ENCODE measurements around the gene COLQ. TPM values are rescaled to one million over a fixed set of nuclear protein-coding genes. Genes with fewer than 3 reads are reported as not detected.
A peak's percentile ranks its signal among the peaks of the same experiment; 100 is the strongest.

Gene COLQ
- 1 to 10 TPM; 1.3 to 2.0 TPM for total RNA-seq

GRCh38 chr3:15521573-15521965 lies at the start of gene COLQ:
Gene COLQ (minus strand): TSS chr3:15521706. CDS start chr3:15521625, 81 bp downstream.
- DNase-seq (no peak), ATAC-seq (replicated peaks in 1 of 2) (no peak)
- peaks cover 24% of the 10 kb centered on the region for H3K4me1 Mint-ChIP-seq (ENCODE audit: low read depth)
- no peaks in the 10 kb centered on the region for H3K9me3 Mint-ChIP-seq
- peaks cover 11% of the 10 kb centered on the region for H3K27me3 Mint-ChIP-seq (ENCODE audit: low read depth)
- no peak within 1 kb of the TSS for H3K27ac Mint-ChIP-seq
- peak within 1 kb of the TSS in 1 of 2 donors; percentile 47 for H3K4me3 Mint-ChIP-seq
- no peaks in the 10 kb centered on the region for H3K36me3 Mint-ChIP-seq (ENCODE audit: insufficient read depth in 2 of 2)

- no peaks in the 10 kb centered on the region for H3K27me3 Mint-ChIP-seq (ENCODE audit: low read depth)
- no peaks in the 10 kb centered on the region for H3K9me3 Mint-ChIP-seq
- peaks cover 6 to 13% of the 10 kb centered on the region in 2 donors for H3K36me3 Mint-ChIP-seq (ENCODE audit: insufficient read depth in 2 of 2)
- ATAC-seq (replicated peaks in 1 of 2) (no peak), DNase-seq (no peak)
- no peak overlapping the region for H3K4me3 Mint-ChIP-seq
- H3K4me1 Mint-ChIP-seq (ENCODE audit: low read depth): no peaks in the 10 kb centered on the region
- no peak overlapping the region for H3K27ac Mint-ChIP-seq
Measured at GRCh38 chr3:15563190-15563589, 41.7 kb upstream of the COLQ start.

GRCh38 chr3:15562560-15562959 lies 41.1 kb upstream of the COLQ start:
- no peaks in the 10 kb centered on the region for H3K9me3 Mint-ChIP-seq
- no peak overlapping the region for H3K27ac Mint-ChIP-seq
- H3K27me3 Mint-ChIP-seq (ENCODE audit: low read depth): no peaks in the 10 kb centered on the region
- H3K4me3 Mint-ChIP-seq: no peak overlapping the region
- no peaks in the 10 kb centered on the region for H3K4me1 Mint-ChIP-seq (ENCODE audit: low read depth)
- DNase-seq: no peak
- H3K36me3 Mint-ChIP-seq (ENCODE audit: insufficient read depth in 2 of 2): peaks cover 6 to 8% of the 10 kb centered on the region in 2 donors
- no peak for ATAC-seq (replicated peaks in 1 of 2)

GRCh38 chr3:15558581-15558980 lies 37.1 kb upstream of the COLQ start:
- Mint-ChIP-seq H3K36me3 (ENCODE audit: insufficient read depth in 2 of 2) (peaks cover 3 to 4% of the 10 kb centered on the region in 2 donors), H3K4me3 (no peak overlapping the region), H3K4me1 (ENCODE audit: low read depth) (peaks cover 11% of the 10 kb centered on the region), H3K9me3 (no peaks in the 10 kb centered on the region), H3K27me3 (ENCODE audit: low read depth) (no peaks in the 10 kb centered on the region), H3K27ac (no peak overlapping the region)
- ATAC-seq (replicated peaks in 1 of 2) (no peak), DNase-seq (no peak)

- Mint-ChIP-seq H3K27me3 (ENCODE audit: low read depth) (no peaks in the 10 kb centered on the region), H3K4me1 (ENCODE audit: low read depth) (peaks cover 11% of the 10 kb centered on the region), H3K9me3 (no peaks in the 10 kb centered on the region), H3K27ac (peak overlapping the region; percentile 57), H3K36me3 (ENCODE audit: insufficient read depth in 2 of 2) (no peaks in the 10 kb centered on the region), H3K4me3 (no peak overlapping the region)
- ATAC-seq (replicated peaks in 1 of 2) (peak; percentile 72 to 78), DNase-seq (peak; percentile 51 to 58)
Measured at GRCh38 chr3:15557511-15557946, 36.0 kb upstream of the COLQ start.

GRCh38 chr3:15556512-15556911 lies 35.0 kb upstream of the COLQ start:
- ATAC-seq (replicated peaks in 1 of 2) (peak; percentile 77 to 79), DNase-seq (no peak)
- no peaks in the 10 kb centered on the region for H3K9me3 Mint-ChIP-seq
- H3K27ac Mint-ChIP-seq: peak overlapping the region; percentile 94
- peak overlapping the region in 1 of 2 donors; percentile 62 for H3K4me3 Mint-ChIP-seq
- H3K36me3 Mint-ChIP-seq (ENCODE audit: insufficient read depth in 2 of 2): no peaks in the 10 kb centered on the region
- no peaks in the 10 kb centered on the region for H3K27me3 Mint-ChIP-seq (ENCODE audit: low read depth)
- H3K4me1 Mint-ChIP-seq (ENCODE audit: low read depth): peaks cover 11% of the 10 kb centered on the region

- no peaks in the 10 kb centered on the region for H3K36me3 Mint-ChIP-seq (ENCODE audit: insufficient read depth in 2 of 2)
- H3K4me3 Mint-ChIP-seq: no peak overlapping the region
- DNase-seq (no peak), ATAC-seq (replicated peaks in 1 of 2) (no peak)
- peaks cover 11% of the 10 kb centered on the region for H3K4me1 Mint-ChIP-seq (ENCODE audit: low read depth)
- no peaks in the 10 kb centered on the region for H3K9me3 Mint-ChIP-seq
- H3K27me3 Mint-ChIP-seq (ENCODE audit: low read depth): no peaks in the 10 kb centered on the region
- no peak overlapping the region for H3K27ac Mint-ChIP-seq
Measured at GRCh38 chr3:15553749-15554148, 32.2 kb upstream of the COLQ start.

- DNase-seq: no peak
- Mint-ChIP-seq H3K27me3 (ENCODE audit: low read depth) (no peaks in the 10 kb centered on the region), H3K36me3 (ENCODE audit: insufficient read depth in 2 of 2) (peaks cover 0 to under 1% of the 10 kb centered on the region in 2 donors), H3K9me3 (peaks cover under 1 to 1% of the 10 kb centered on the region in 2 donors), H3K27ac (no peak overlapping the region), H3K4me3 (no peak overlapping the region), H3K4me1 (ENCODE audit: low read depth) (peaks cover 11% of the 10 kb centered on the region)
- ATAC-seq (replicated peaks in 1 of 2): no peak
Measured at GRCh38 chr3:15551902-15552301, 30.4 kb upstream of the COLQ start.

- Mint-ChIP-seq H3K36me3 (ENCODE audit: insufficient read depth in 2 of 2) (peaks cover 0 to 4% of the 10 kb centered on the region in 2 donors), H3K9me3 (peaks cover 3 to 4% of the 10 kb centered on the region in 2 donors), H3K27ac (no peak overlapping the region), H3K27me3 (ENCODE audit: low read depth) (no peaks in the 10 kb centered on the region), H3K4me1 (ENCODE audit: low read depth) (no peaks in the 10 kb centered on the region), H3K4me3 (no peak overlapping the region)
- ATAC-seq (replicated peaks in 1 of 2) (no peak), DNase-seq (no peak)
Measured at GRCh38 chr3:15549846-15550245, 28.3 kb upstream of the COLQ start.

- ATAC-seq (replicated peaks in 1 of 2) (no peak), DNase-seq (no peak)
- H3K27ac Mint-ChIP-seq: no peak overlapping the region
- H3K4me1 Mint-ChIP-seq (ENCODE audit: low read depth): peaks cover 14% of the 10 kb centered on the region
- peaks cover 3 to 4% of the 10 kb centered on the region in 2 donors for H3K9me3 Mint-ChIP-seq
- no peaks in the 10 kb centered on the region for H3K27me3 Mint-ChIP-seq (ENCODE audit: low read depth)
- no peak overlapping the region for H3K4me3 Mint-ChIP-seq
- peaks cover 0 to 4% of the 10 kb centered on the region in 2 donors for H3K36me3 Mint-ChIP-seq (ENCODE audit: insufficient read depth in 2 of 2)
Measured at GRCh38 chr3:15542614-15543013, 21.1 kb upstream of the COLQ start.

- ATAC-seq (replicated peaks in 1 of 2): no peak
- Mint-ChIP-seq H3K27me3 (ENCODE audit: low read depth) (no peaks in the 10 kb centered on the region), H3K36me3 (ENCODE audit: insufficient read depth in 2 of 2) (no peaks in the 10 kb centered on the region), H3K4me3 (no peak overlapping the region), H3K4me1 (ENCODE audit: low read depth) (peaks cover 26% of the 10 kb centered on the region), H3K27ac (no peak overlapping the region), H3K9me3 (no peaks in the 10 kb centered on the region)
- no peak for DNase-seq
Measured at GRCh38 chr3:15541371-15541770, 19.9 kb upstream of the COLQ start.

GRCh38 chr3:15539066-15539465 lies 17.6 kb upstream of the COLQ start:
- no peaks in the 10 kb centered on the region for H3K27me3 Mint-ChIP-seq (ENCODE audit: low read depth)
- H3K9me3 Mint-ChIP-seq: no peaks in the 10 kb centered on the region
- H3K4me3 Mint-ChIP-seq: no peak overlapping the region
- H3K4me1 Mint-ChIP-seq (ENCODE audit: low read depth): peaks cover 44% of the 10 kb centered on the region
- no peaks in the 10 kb centered on the region for H3K36me3 Mint-ChIP-seq (ENCODE audit: insufficient read depth in 2 of 2)
- ATAC-seq (replicated peaks in 1 of 2): no peak
- no peak for DNase-seq
- no peak overlapping the region for H3K27ac Mint-ChIP-seq

GRCh38 chr3:15538345-15538744 lies 16.8 kb upstream of the COLQ start:
- Mint-ChIP-seq H3K27me3 (ENCODE audit: low read depth) (no peaks in the 10 kb centered on the region), H3K9me3 (no peaks in the 10 kb centered on the region), H3K4me1 (ENCODE audit: low read depth) (peaks cover 44% of the 10 kb centered on the region), H3K36me3 (ENCODE audit: insufficient read depth in 2 of 2) (no peaks in the 10 kb centered on the region), H3K4me3 (peak overlapping the region in 1 of 2 donors; percentile 4), H3K27ac (no peak overlapping the region)
- no peak for DNase-seq
- peak in 1 of 2 donors; percentile 58 for ATAC-seq (replicated peaks in 1 of 2)

- DNase-seq (no peak), ATAC-seq (replicated peaks in 1 of 2) (no peak)
- Mint-ChIP-seq H3K4me1 (ENCODE audit: low read depth) (peaks cover 44% of the 10 kb centered on the region), H3K9me3 (no peaks in the 10 kb centered on the region), H3K4me3 (peak overlapping the region; percentile 36 to 85), H3K27ac (peak overlapping the region; percentile 95), H3K36me3 (ENCODE audit: insufficient read depth in 2 of 2) (no peaks in the 10 kb centered on the region), H3K27me3 (ENCODE audit: low read depth) (no peaks in the 10 kb centered on the region)
Measured at GRCh38 chr3:15536856-15537255, 15.3 kb upstream of the COLQ start.

All from activated T-cell treated with anti-CD3 and anti-CD28 coated beads, Interleukin-2, amount 50 U/mL, for 72 hours (primary cell).